Breast epithelium (tissue), 4 donors: ENCODE measurements around the gene EEF2KMT. TPM values are rescaled to one million over a fixed set of nuclear protein-coding genes. Genes with fewer than 3 reads are reported as not detected.
"Not testable (repeated sequence)": the region's sequence is repeated elsewhere in the genome, so short reads cannot be mapped to it uniquely, and the experiment has no call there.

Source experiments
- DNase-seq, 2 donors: peaks; one replicate each; pipeline ENCODE4 v3.0.0-alpha.2; 2019; ENCODE audit warnings: low spot score in 2 of 2
- H3K27ac ChIP-seq, 2 donors: fragments of 200-600 bp; sonication (generic) in 1 of 2; one replicate each; pipeline ENCODE4 v1.5.1; 2016 to 2019; ENCODE audit warnings: mild to moderate bottlenecking in 1 of 2
- H3K27me3 ChIP-seq, 2 donors: fragments of 200-600 bp; sonication (generic) in 1 of 2; one replicate each; pipeline versions ENCODE4 v1.5.1 to v1.6.0; 2017 to 2019; ENCODE audit warnings: control low read depth in 1 of 2, mild to moderate bottlenecking in 1 of 2
- H3K36me3 ChIP-seq: fragments of 200-600 bp; one replicate; pipeline ENCODE4 v1.5.1; 2019
- H3K4me1 ChIP-seq, 2 donors: fragments of 200-600 bp; sonication (generic); one replicate each; pipeline ENCODE4 v1.5.1; 2016 to 2019; ENCODE audit warnings: control low read depth in 1 of 2
- H3K4me3 ChIP-seq, 3 donors: fragments of 200-600 bp; sonication (generic); 1 replicate in 2 of 3; 2 replicates in 1 of 3; pipeline ENCODE4 v1.5.1; 2016 to 2019; ENCODE audit warnings: mild to moderate bottlenecking in 3 of 3, moderate library complexity in 2 of 3
- H3K9me3 ChIP-seq, 2 donors: fragments of 200-600 bp; sonication (generic) in 1 of 2; one replicate each; pipeline ENCODE4 v1.5.1; 2016 to 2019; ENCODE audit warnings: control low read depth in 1 of 2
- POLR2A ChIP-seq: fragments of 450-650 bp; IDR thresholded peaks from one replicate; pipeline ENCODE4 v1.6.1; 2016; ENCODE audit warnings: antibody characterized with exemption, mild to moderate bottlenecking, moderate library complexity
- POLR2AphosphoS5 ChIP-seq, 3 donors: sonication (generic); formaldehyde crosslinking; IDR thresholded peaks; one replicate each; pipeline ENCODE4 v1.6.1; 2017; ENCODE audit warnings: antibody characterized with exemption in 3 of 3
- intact Hi-C: fragments of 100-400 bp; cut with DNase I; formaldehyde crosslinking; loops from one replicate; pipeline ENCODE4 v1.15.1; 2023; ENCODE audit warnings: low total_unique reads
- total RNA-seq, 3 donors: library from RNA; depleted of rRNA; stranded (reverse); fragments of >200 nt; gene quantifications; one replicate each; pipeline ENCODE4 v1.1.0, GENCODE V29; 2016
- TF ChIP-seq, protein P1 (sequence below), 3 donors: fragments of 450-650 bp; IDR thresholded peaks; one replicate each; pipeline ENCODE4 v1.5.1; 2016 to 2017; ENCODE audit warnings: antibody characterized with exemption in 3 of 3, mild to moderate bottlenecking in 3 of 3, moderate library complexity in 3 of 3

EEF2KMT gene
- total RNA-seq, 3 donors from 2014 or later: 9.4 to 10.2 (median 10.2) TPM

DNA sequence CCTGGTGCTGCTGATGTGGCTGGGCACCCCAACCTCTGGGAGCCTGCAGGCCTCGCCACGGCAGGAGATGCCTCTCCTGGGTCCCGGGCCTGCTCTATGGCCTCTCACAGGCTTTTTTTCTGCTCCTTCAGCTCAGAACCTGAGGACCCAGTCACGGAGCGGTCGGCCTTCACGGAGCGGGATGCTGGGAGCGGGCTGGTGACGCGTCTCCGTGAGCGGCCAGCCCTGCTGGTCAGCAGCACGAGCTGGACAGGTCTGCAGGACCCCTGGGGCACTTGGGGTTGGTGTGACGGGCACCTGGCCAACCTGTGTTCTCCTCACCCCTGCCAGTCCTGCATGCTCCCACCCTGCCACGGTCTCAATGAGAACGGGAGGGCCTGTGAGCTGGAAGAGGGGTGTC is 19.0 kb downstream of the EEF2KMT start:
- DNase-seq: no peak
- H3K36me3 ChIP-seq: no peaks in the 10 kb centered on the region
- intact Hi-C loops: no loop called here

DNA sequence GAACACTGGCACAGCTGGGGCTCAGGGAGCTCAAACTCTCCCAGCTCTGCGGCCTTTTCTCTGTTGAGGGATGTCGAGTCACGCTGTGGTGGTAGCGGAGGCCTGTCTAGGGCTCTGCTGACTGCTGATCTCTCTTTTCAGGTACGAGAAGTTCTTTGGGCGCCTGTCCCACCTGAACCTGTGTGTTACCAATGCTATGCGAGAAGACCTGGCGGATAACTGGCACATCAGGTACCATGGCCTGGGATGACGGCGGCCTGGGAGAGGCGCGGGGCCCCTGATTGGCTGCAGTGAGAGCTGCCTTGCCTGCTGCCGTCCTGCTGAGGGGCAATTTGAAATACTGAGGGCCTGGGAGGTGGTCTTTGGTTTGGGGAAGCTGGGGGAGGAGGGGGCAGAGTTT is 20.3 kb downstream of the EEF2KMT start:
- intact Hi-C loops: no loop called here
- H3K4me3 ChIP-seq: no peak overlapping the region
- H3K4me1 ChIP-seq: no peaks in the 10 kb centered on the region
- no peaks in the 10 kb centered on the region for H3K9me3 ChIP-seq
- H3K36me3 ChIP-seq: no peaks in the 10 kb centered on the region
- H3K27ac ChIP-seq: no peak overlapping the region
- TF ChIP-seq, protein P1, sequence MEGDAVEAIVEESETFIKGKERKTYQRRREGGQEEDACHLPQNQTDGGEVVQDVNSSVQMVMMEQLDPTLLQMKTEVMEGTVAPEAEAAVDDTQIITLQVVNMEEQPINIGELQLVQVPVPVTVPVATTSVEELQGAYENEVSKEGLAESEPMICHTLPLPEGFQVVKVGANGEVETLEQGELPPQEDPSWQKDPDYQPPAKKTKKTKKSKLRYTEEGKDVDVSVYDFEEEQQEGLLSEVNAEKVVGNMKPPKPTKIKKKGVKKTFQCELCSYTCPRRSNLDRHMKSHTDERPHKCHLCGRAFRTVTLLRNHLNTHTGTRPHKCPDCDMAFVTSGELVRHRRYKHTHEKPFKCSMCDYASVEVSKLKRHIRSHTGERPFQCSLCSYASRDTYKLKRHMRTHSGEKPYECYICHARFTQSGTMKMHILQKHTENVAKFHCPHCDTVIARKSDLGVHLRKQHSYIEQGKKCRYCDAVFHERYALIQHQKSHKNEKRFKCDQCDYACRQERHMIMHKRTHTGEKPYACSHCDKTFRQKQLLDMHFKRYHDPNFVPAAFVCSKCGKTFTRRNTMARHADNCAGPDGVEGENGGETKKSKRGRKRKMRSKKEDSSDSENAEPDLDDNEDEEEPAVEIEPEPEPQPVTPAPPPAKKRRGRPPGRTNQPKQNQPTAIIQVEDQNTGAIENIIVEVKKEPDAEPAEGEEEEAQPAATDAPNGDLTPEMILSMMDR (IDR thresholded peaks at IDR 0.05): no peak
- no peak for TF ChIP-seq POLR2AphosphoS5 (IDR thresholded peaks at IDR 0.05)
- TF ChIP-seq POLR2A: no peak
- H3K27me3 ChIP-seq: no peaks in the 10 kb centered on the region
- DNase-seq: no peak

More for the DNA sequence above, 19.0 kb downstream of the EEF2KMT start:
- Histone ChIP-seq H3K4me1 (no peaks in the 10 kb centered on the region), H3K9me3 (no peaks in the 10 kb centered on the region), H3K4me3 (no peak overlapping the region), H3K27me3 (no peaks in the 10 kb centered on the region), H3K27ac (no peak overlapping the region)
- TF ChIP-seq POLR2A (no peak), POLR2AphosphoS5 (IDR thresholded peaks at IDR 0.05) (no peak)
- TF ChIP-seq, protein P1 (IDR thresholded peaks at IDR 0.05): no peak

DNA sequence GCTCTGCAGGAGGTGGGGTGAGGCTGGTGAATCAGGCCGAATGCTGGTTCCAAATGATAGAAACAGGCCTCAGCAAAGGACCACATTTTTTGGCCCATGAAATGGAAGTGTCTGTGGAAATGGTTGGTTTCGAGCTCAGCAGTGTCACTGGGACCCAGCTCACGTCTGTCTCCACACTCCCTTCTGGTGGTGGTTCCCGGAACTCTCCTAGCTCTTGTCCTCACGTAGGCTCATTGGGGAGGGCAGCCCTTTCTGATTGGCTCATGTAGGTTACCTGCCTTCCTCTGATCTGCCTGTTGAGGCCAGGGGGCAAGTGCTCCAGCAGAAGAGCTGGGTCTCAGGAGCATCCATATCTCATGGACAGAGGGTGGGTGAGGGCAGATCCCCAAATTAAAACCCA is 22.0 kb downstream of the EEF2KMT start:
- DNase-seq: no peak
- Histone ChIP-seq H3K36me3 (no peaks in the 10 kb centered on the region), H3K4me3 (no peak overlapping the region), H3K9me3 (no peaks in the 10 kb centered on the region), H3K4me1 (peaks cover 0 to 8% of the 10 kb centered on the region in 2 donors), H3K27ac (no peak overlapping the region), H3K27me3 (no peaks in the 10 kb centered on the region)
- TF ChIP-seq, protein P1 (IDR thresholded peaks at IDR 0.05): no peak
- TF ChIP-seq POLR2A (no peak), POLR2AphosphoS5 (IDR thresholded peaks at IDR 0.05) (no peak)
- intact Hi-C loops: no loop called here

DNA sequence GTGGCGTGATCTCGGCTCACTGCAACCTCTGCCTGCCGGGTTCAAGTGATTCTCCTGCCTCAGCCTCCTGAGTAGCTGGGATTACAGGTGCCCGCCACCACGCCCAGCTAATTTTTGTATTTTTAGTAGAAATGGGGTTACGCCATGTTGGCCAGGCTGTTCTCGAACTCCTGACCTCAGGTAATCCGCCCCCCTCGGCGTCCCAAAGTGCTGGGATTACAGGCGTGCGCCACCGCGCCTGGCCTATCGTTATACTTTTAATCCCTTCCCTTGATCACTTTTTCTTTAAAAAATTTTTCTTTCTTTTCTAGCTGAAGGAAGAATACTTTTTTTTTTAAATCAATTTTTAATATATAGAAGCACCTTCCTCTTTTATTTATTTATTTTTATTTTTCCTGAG is 23.8 kb downstream of the EEF2KMT start:
- H3K9me3 ChIP-seq, H3K4me3 ChIP-seq, H3K36me3 ChIP-seq, H3K4me1 ChIP-seq, H3K27ac ChIP-seq, intact Hi-C loops, H3K27me3 ChIP-seq, DNase-seq: not testable (repeated sequence)

DNA sequence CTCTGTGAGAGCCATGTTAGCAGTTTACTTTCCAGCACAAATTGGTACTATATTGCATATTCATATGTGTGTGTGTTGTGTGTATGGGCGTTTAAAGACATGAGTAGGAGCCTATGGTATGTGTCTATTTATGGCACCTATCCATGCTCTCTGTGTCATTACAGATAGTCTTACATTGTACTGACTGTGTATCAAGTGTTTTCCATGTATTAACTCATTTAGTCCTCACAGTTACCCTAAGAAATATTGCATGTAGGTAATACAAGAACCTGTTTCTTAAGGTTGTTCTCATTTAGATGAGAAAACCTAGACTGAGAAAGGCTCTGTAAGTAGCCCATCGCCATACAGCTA is 24.3 kb downstream of the EEF2KMT start:
- H3K27ac ChIP-seq: no peak overlapping the region
- H3K36me3 ChIP-seq: no peaks in the 10 kb centered on the region
- no peak overlapping the region for H3K4me3 ChIP-seq
- no peak for TF ChIP-seq POLR2A
- no peak for TF ChIP-seq POLR2AphosphoS5 (IDR thresholded peaks at IDR 0.05)
- TF ChIP-seq, protein P1 (IDR thresholded peaks at IDR 0.05): no peak
- no peaks in the 10 kb centered on the region for H3K9me3 ChIP-seq
- no peaks in the 10 kb centered on the region for H3K27me3 ChIP-seq
- intact Hi-C loops: no loop called here
- no peak for DNase-seq
- peaks cover 0 to 8% of the 10 kb centered on the region in 2 donors for H3K4me1 ChIP-seq
